ENCODE results near the gene SLC5A8. TPM values are rescaled to one million over a fixed set of nuclear protein-coding genes. Genes with fewer than 3 reads are reported as not detected.

SLC5A8 gene
- total RNA-seq, 4 donors from 2014 or later, result 0.32 TPM; not detected in 3

- no peak for DNase-seq
- TF ChIP-seq, protein P1, sequence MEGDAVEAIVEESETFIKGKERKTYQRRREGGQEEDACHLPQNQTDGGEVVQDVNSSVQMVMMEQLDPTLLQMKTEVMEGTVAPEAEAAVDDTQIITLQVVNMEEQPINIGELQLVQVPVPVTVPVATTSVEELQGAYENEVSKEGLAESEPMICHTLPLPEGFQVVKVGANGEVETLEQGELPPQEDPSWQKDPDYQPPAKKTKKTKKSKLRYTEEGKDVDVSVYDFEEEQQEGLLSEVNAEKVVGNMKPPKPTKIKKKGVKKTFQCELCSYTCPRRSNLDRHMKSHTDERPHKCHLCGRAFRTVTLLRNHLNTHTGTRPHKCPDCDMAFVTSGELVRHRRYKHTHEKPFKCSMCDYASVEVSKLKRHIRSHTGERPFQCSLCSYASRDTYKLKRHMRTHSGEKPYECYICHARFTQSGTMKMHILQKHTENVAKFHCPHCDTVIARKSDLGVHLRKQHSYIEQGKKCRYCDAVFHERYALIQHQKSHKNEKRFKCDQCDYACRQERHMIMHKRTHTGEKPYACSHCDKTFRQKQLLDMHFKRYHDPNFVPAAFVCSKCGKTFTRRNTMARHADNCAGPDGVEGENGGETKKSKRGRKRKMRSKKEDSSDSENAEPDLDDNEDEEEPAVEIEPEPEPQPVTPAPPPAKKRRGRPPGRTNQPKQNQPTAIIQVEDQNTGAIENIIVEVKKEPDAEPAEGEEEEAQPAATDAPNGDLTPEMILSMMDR (IDR thresholded peaks at IDR 0.05), result no peak
- no peak for TF ChIP-seq EP300 (IDR thresholded peaks at IDR 0.05; ENCODE audit: low read depth)
- 53 to 57% methylated on average over 2 of the region's 2 CpGs for WGBS, 2 donors (ENCODE audit: low coverage in 1 of 2)
- H3K9me3 ChIP-seq, result no peaks in the 10 kb centered on the region
- no peaks in the 10 kb centered on the region for H3K36me3 ChIP-seq
- intact Hi-C loops (cut with DNase I; ENCODE audit: low total_unique reads) (no loop called here), in situ Hi-C loops (cut with MboI; ENCODE audit: low pct_ligation_motif_present in 1 of 4, low pct_unique_long_range_greater_than_20kb in 1 of 4, low sequenced_read_pairs in 3 of 4) (no loop called here)
- no peak overlapping the region for H3K4me3 ChIP-seq
- no peaks in the 10 kb centered on the region for H3K4me1 ChIP-seq
- no peak overlapping the region for H3K27ac ChIP-seq
- H3K27me3 ChIP-seq, result no peaks in the 10 kb centered on the region
Measured at GRCh38 chr12:101115326-101115725, 94.7 kb downstream of the SLC5A8 start.

DNA sequence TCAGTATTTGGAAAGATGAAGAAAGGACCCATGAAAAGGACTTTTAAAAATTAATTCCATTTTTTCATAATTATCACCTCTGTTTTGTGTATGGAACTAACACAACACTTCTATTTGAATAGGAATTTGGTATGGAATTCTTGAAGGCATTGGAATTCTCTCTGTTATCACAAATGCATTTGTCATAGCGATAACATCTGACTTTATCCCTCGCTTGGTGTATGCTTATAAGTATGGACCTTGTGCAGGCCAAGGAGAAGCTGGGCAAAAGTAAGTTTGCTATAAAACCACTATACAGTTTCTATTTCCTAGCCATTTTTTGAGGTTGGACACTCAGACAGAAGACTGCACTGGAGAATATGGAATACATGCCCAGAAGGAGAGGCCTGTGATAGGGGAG, 98.6 kb downstream of the SLC5A8 start:
- Histone ChIP-seq H3K4me3 (no peak overlapping the region), H3K27me3 (no peaks in the 10 kb centered on the region), H3K27ac (no peak overlapping the region), H3K4me1 (no peaks in the 10 kb centered on the region), H3K9me3 (no peaks in the 10 kb centered on the region), H3K36me3 (no peaks in the 10 kb centered on the region)
- no peak for DNase-seq
- WGBS, 2 donors (ENCODE audit: low coverage in 1 of 2), result 83 to 90% methylated on average over 2 of the region's 2 CpGs
- no peak for TF ChIP-seq POLR2AphosphoS5 (IDR thresholded peaks at IDR 0.05)
- TF ChIP-seq POLR2A (IDR thresholded peaks at IDR 0.05), result no peak
- no peak for TF ChIP-seq EP300 (IDR thresholded peaks at IDR 0.05; ENCODE audit: low read depth)
- TF ChIP-seq, protein P1 (IDR thresholded peaks at IDR 0.05), result no peak
- intact Hi-C loops (cut with DNase I; ENCODE audit: low total_unique reads) (no loop called here), in situ Hi-C loops (cut with MboI; ENCODE audit: low pct_ligation_motif_present in 1 of 4, low pct_unique_long_range_greater_than_20kb in 1 of 4, low sequenced_read_pairs in 3 of 4) (no loop called here)

- in situ Hi-C loops (cut with MboI; ENCODE audit: low pct_ligation_motif_present in 1 of 4, low pct_unique_long_range_greater_than_20kb in 1 of 4, low sequenced_read_pairs in 3 of 4), result no loop called here
- Histone ChIP-seq H3K9me3 (no peaks in the 10 kb centered on the region), H3K4me3 (no peak overlapping the region), H3K27me3 (no peaks in the 10 kb centered on the region), H3K4me1 (no peaks in the 10 kb centered on the region), H3K36me3 (no peaks in the 10 kb centered on the region), H3K27ac (no peak overlapping the region)
- WGBS, 2 donors (ENCODE audit: low coverage in 1 of 2), result 48 to 65% methylated on average over 3 of the region's 3 CpGs
- DNase-seq, result no peak
- TF ChIP-seq, protein P1 (IDR thresholded peaks at IDR 0.05), result no peak
- TF ChIP-seq POLR2AphosphoS5 (IDR thresholded peaks at IDR 0.05) (no peak), POLR2A (IDR thresholded peaks at IDR 0.05) (no peak), EP300 (IDR thresholded peaks at IDR 0.05; ENCODE audit: low read depth) (no peak)
- intact Hi-C loops (cut with DNase I; ENCODE audit: low total_unique reads), result no loop called here
Measured at GRCh38 chr12:101110866-101111265, 99.2 kb downstream of the SLC5A8 start.

GRCh38 chr12:101108130-101108529, 101.9 kb downstream of the SLC5A8 start:
- no peak overlapping the region for H3K27ac ChIP-seq
- H3K4me1 ChIP-seq, result no peaks in the 10 kb centered on the region
- intact Hi-C loops (cut with DNase I; ENCODE audit: low total_unique reads) (no loop called here), in situ Hi-C loops (cut with MboI; ENCODE audit: low pct_ligation_motif_present in 1 of 4, low pct_unique_long_range_greater_than_20kb in 1 of 4, low sequenced_read_pairs in 3 of 4) (no loop called here)
- no peak for TF ChIP-seq POLR2A (IDR thresholded peaks at IDR 0.05)
- H3K36me3 ChIP-seq, result no peaks in the 10 kb centered on the region
- WGBS, 2 donors (ENCODE audit: low coverage in 1 of 2), result 75 to 82% methylated on average over 5 of the region's 5 CpGs
- H3K4me3 ChIP-seq, result no peak overlapping the region
- H3K9me3 ChIP-seq, result no peaks in the 10 kb centered on the region
- H3K27me3 ChIP-seq, result no peaks in the 10 kb centered on the region
- no peak for DNase-seq

GRCh38 chr12:101107032-101107763, 102.8 kb downstream of the SLC5A8 start:
- Histone ChIP-seq H3K4me1 (no peaks in the 10 kb centered on the region), H3K36me3 (no peaks in the 10 kb centered on the region), H3K27ac (no peak overlapping the region), H3K4me3 (no peak overlapping the region), H3K9me3 (no peaks in the 10 kb centered on the region), H3K27me3 (no peaks in the 10 kb centered on the region)
- in situ Hi-C loops (cut with MboI; ENCODE audit: low pct_ligation_motif_present in 1 of 4, low pct_unique_long_range_greater_than_20kb in 1 of 4, low sequenced_read_pairs in 3 of 4) (no loop called here), intact Hi-C loops (cut with DNase I; ENCODE audit: low total_unique reads) (no loop called here)
- 64 to 76% methylated on average over 4 of the region's 4 CpGs for WGBS, 2 donors (ENCODE audit: low coverage in 1 of 2)
- no peak for TF ChIP-seq EP300 (IDR thresholded peaks at IDR 0.05; ENCODE audit: low read depth)
- TF ChIP-seq POLR2A (IDR thresholded peaks at IDR 0.05), result no peak
- TF ChIP-seq POLR2AphosphoS5 (IDR thresholded peaks at IDR 0.05), result no peak
- TF ChIP-seq, protein P1 (IDR thresholded peaks at IDR 0.05), result no peak
- DNase-seq, result no peak

All from transverse colon (tissue), 4 donors.